GM12878 (cell line): Measurements from ENCODE around the gene GGT6. TPM values are rescaled to one million over a fixed set of nuclear protein-coding genes. Genes with fewer than 3 reads are reported as not detected.
A peak's percentile ranks its signal among the peaks of the same experiment; 100 is the strongest.

Experiments
- ATAC-seq: fragments of 200-7000 bp; cut with Tn5 transposase; 3 replicates; pipeline ENCODE4 v1.9.1; 2020; ENCODE audit warnings: mild to moderate bottlenecking, moderate library complexity
- BruUV-seq: library from RNA; stranded (reverse); fragments of 400-500 nt; replicated peaks from 2 replicates; lab custom pipeline; 2021; lab: Mats Ljungman, UMichigan
- CTCF ChIA-PET: fragments of 300-600 bp; sonication (Branson Sonifier 250); formaldehyde crosslinking; extraction: SDS; loops from one replicate; lab custom pipeline; 2021; ENCODE audit warnings: inconsistent platforms; lab: Yijun Ruan, JAX
- POLR2A ChIA-PET: fragments of 350-600 bp; formaldehyde crosslinking; extraction: SDS; loops from one replicate; lab custom pipeline; 2021; ENCODE audit warnings: inconsistent platforms; lab: Charles Lee
- RAD21 ChIA-PET: fragments of 300-600 bp; sonication (Branson Sonifier 250); formaldehyde crosslinking; loops from one replicate; lab custom pipeline; 2023; ENCODE audit warnings: antibody characterized with exemption; ENCODE audit not compliant: unreplicated experiment; lab: Charles Lee
- SMC1A ChIA-PET: fragments of 300-600 bp; sonication (Branson Sonifier 250); formaldehyde crosslinking; loops from one replicate; lab custom pipeline; 2023; ENCODE audit not compliant: unreplicated experiment, uncharacterized antibody; lab: Charles Lee
- DNase-seq: peaks from one replicate; pipeline ENCODE4 v3.0.0-alpha.2; 2011; ENCODE audit warnings: low read depth, low spot score
- FAIRE-seq: peaks from 3 replicates; lab custom pipeline; 2011; peaks lifted over from hg19 to GRCh38; lab: Jason Lieb, UNC
- H2AFZ ChIP-seq: 2 replicates; pipeline ENCODE4 v1.6.0; 2011; ENCODE audit warnings: low read depth, low read length, control low read depth; ENCODE audit not compliant: control insufficient read depth
- H3K27ac ChIP-seq: 2 replicates; pipeline ENCODE4 v1.5.1; 2011; ENCODE audit warnings: control low read depth; ENCODE audit not compliant: control insufficient read depth, insufficient read depth
- H3K27me3 ChIP-seq, 2 experiments: replicated peaks in 1 of 2; 2 replicates each; pipeline versions ENCODE4 v1.6.0 to v1.6.1; 2011; ENCODE audit warnings: low read length in 1 of 2; ENCODE audit not compliant: control insufficient read depth in 2 of 2, insufficient read depth in 2 of 2
- H3K36me3 ChIP-seq, 2 experiments: 2 replicates each; pipeline ENCODE4 v1.5.1; 2011; ENCODE audit warnings: low read length in 1 of 2; ENCODE audit not compliant: control insufficient read depth in 2 of 2, insufficient read depth in 2 of 2
- H3K4me1 ChIP-seq: 2 replicates; pipeline ENCODE4 v1.6.1; 2011; ENCODE audit warnings: mild to moderate bottlenecking, low read length, moderate library complexity, mixed read lengths; ENCODE audit not compliant: control insufficient read depth, insufficient read depth
- H3K4me2 ChIP-seq: 2 replicates; pipeline ENCODE4 v1.6.0; 2011; ENCODE audit warnings: control low read depth; ENCODE audit not compliant: control insufficient read depth, insufficient read depth
- H3K4me3 ChIP-seq: fragments of 200-600 bp; sonication (generic); 2 replicates; pipeline ENCODE4 v1.5.1; 2016
- H3K79me2 ChIP-seq: 2 replicates; pipeline ENCODE4 v1.6.0; 2011; ENCODE audit warnings: low read length; ENCODE audit not compliant: control insufficient read depth, insufficient read depth
- H3K9ac ChIP-seq: 2 replicates; pipeline ENCODE4 v1.8.0; 2011; ENCODE audit warnings: low read length, control low read depth, mixed read lengths; ENCODE audit not compliant: control insufficient read depth, insufficient read depth
- H3K9me3 ChIP-seq: replicated peaks from 3 replicates; pipeline ENCODE4 v1.5.1; 2011; ENCODE audit warnings: mild to moderate bottlenecking, low read length; ENCODE audit not compliant: control insufficient read depth, insufficient read depth
- H4K20me1 ChIP-seq: 2 replicates; pipeline ENCODE4 v1.6.0; 2011; ENCODE audit not compliant: control insufficient read depth, insufficient read depth
- CBX5 ChIP-seq: sonication (generic); IDR thresholded peaks from 2 replicates; pipeline ENCODE4 v1.6.1; 2016; ENCODE audit warnings: low read depth, moderate library complexity, mild to moderate bottlenecking, inconsistent platforms
- DPF2 ChIP-seq: fragments of 450-650 bp; IDR thresholded peaks from 2 replicates; pipeline ENCODE4 v1.6.1; 2017; ENCODE audit warnings: mild to moderate bottlenecking
- FOS ChIP-seq: IDR thresholded peaks from 3 replicates; pipeline ENCODE4 v1.6.1; 2011; ENCODE audit warnings: borderline replicate concordance; ENCODE audit not compliant: insufficient read length; ENCODE audit errors: extremely low read depth
- HCFC1 ChIP-seq: fragments of 150-350 bp; IDR thresholded peaks from 2 replicates; pipeline ENCODE4 v1.6.1; 2014; ENCODE audit warnings: low read length
- MTA2 ChIP-seq: fragments of 450-650 bp; IDR thresholded peaks from 2 replicates; pipeline ENCODE4 v1.6.1; 2016; ENCODE audit warnings: low read depth, mild to moderate bottlenecking, moderate library complexity
- NFXL1 ChIP-seq: fragments of 450-650 bp; IDR thresholded peaks from 2 replicates; pipeline ENCODE4 v1.6.1; 2017; ENCODE audit warnings: antibody characterized with exemption, mild to moderate bottlenecking, borderline replicate concordance
- NR2C1 ChIP-seq: fragments of 450-650 bp; IDR thresholded peaks from 2 replicates; pipeline ENCODE4 v1.6.1; 2017; ENCODE audit warnings: antibody characterized with exemption, mild to moderate bottlenecking, moderate library complexity
- RAD51 ChIP-seq: fragments of 450-650 bp; IDR thresholded peaks from 2 replicates; pipeline ENCODE4 v1.6.1; 2016; ENCODE audit warnings: moderate library complexity, mild to moderate bottlenecking, inconsistent platforms
- RB1 ChIP-seq: fragments of 450-650 bp; formaldehyde crosslinking; IDR thresholded peaks from 2 replicates; pipeline ENCODE4 v1.6.1; 2017; ENCODE audit warnings: mild to moderate bottlenecking, borderline replicate concordance
- STAT3 ChIP-seq: IDR thresholded peaks from 2 replicates; pipeline ENCODE4 v1.6.1; 2011; ENCODE audit warnings: low read depth, low read length, improper control_type of control experiment
- WGBS: methylation state at CpG from one replicate; pipeline ENCODE4 v1.1.6; 2016; ENCODE audit warnings: low lambda C conversion rate; ENCODE audit not compliant: insufficient replicate concordance, insufficient coverage; ENCODE audit errors: missing lambda C conversion rate; 5-methylcytosine and 5-hydroxymethylcytosine counted together
- in situ Hi-C: fragments of 300-500 bp; cut with MboI; formaldehyde crosslinking; loops from 9 replicates; pipeline ENCODE4 v1.14.3; 2018; ENCODE audit warnings: mixed read lengths
- intact Hi-C: fragments of 100-400 bp; cut with micrococcal nuclease; formaldehyde crosslinking; loops from one replicate; pipeline ENCODE4 v1.14.2; 2022; ENCODE audit not compliant: unreplicated experiment
- polyA plus RNA-seq, 11 experiments: library from polyadenylated mRNA; depleted of rRNA in 4 of 11; unstranded in 6 of 11; stranded (reverse) in 5 of 11; fragments of >200 nt; fragmentation: Nextera tagmentation in 4 of 11; fragmentation: Illumina TruSeq in 1 of 11; extraction: Ambion mirVana in 4 of 11; extraction: Trizol in 1 of 11; gene quantifications; 1 replicate in 1 of 11; 2 replicates in 10 of 11; pipeline versions ENCODE4 v1.2.1 to v1.2.3, GENCODE V29; 2011 to 2016; ENCODE audit warnings: inconsistent platforms in 2 of 11, missing spikeins in 2 of 11, low read depth in 1 of 11
- total RNA-seq, 4 experiments: library from RNA; depleted of rRNA in 3 of 4; stranded (reverse); fragments of >200 nt in 3 of 4; fragmentation: Illumina TruSeq in 1 of 4; extraction: Trizol in 1 of 4; gene quantifications; 2 replicates each; pipeline versions ENCODE4 v1.2.1 to v1.2.3, GENCODE V29; 2013 to 2021
- TF ChIP-seq, protein P1 (sequence below): fragments of 450-650 bp; IDR thresholded peaks from 2 replicates; pipeline ENCODE4 v1.6.1; 2017; ENCODE audit warnings: mild to moderate bottlenecking, low read depth, inconsistent platforms; ENCODE audit not compliant: poor library complexity, severe bottlenecking
- TF ChIP-seq, protein P2 (sequence below): fragments of 450-650 bp; IDR thresholded peaks from 2 replicates; pipeline ENCODE4 v1.6.1; 2017; ENCODE audit warnings: mild to moderate bottlenecking, moderate library complexity
- TF ChIP-seq, protein P3 (sequence below): IDR thresholded peaks from 2 replicates; pipeline ENCODE4 v1.6.1; 2012; ENCODE audit warnings: low read depth, low read length, improper control_type of control experiment

GGT6 gene
- total and polyA plus RNA-seq, 10 of the 15 experiments (the other 5 are each of a cell fraction or from before 2014, with no cell fraction given): 0.01 to 0.26 (median 0.13) TPM; not detected in 5

DNA sequence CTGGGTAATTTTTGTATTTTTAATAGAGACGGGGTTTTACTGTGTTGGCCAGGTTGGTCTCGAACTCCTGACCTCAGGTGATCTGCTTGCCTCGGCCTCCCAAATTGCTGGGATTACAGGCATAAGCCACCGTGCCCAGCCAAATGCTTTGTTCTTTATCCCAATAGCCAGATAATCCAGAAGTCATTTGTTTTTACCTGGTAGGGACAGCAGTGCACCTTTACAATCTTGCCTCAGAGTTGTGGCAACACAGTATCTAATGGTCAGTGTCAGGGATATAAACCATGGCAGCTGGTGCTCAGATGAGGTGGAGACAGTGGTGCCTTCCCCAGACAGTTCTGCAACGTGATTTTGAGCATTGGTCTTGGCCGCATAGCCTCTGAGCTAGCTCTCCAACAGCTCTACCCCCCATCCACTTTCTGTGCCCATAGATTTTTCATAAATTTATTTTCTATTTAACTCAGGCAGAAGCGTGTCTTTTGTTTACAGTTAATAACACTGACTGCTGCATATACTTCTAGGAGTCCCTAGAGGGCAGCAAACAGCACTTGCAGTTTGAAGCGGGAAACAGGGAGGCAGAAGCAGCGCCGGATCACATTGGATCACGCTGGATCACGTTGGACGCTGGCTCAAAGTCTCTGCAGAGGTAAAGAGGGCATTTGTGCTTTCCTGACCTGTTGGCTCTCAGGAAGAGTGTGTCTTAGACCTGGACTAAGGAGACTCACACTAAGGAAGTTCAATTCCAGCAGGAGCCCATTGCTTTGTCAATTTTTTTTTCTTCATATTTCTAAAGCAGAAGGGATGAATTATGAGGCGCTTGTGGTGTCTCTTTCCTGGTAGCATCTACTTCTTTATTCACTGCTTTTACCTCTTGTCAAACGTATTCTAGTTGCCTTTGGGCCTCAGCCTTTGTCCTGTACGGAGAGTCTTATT is 5.1 kb upstream of the GGT6 start:
- RAD21 ChIA-PET: interaction anchor here (1.0 to 1.2 kb wide), 5 partner anchors 10 to 136 kb away, joined by 3 to 4 read pairs (median 3); partner anchors contain the start of gene MYBBP1A
- peak overlapping the region; percentile 46; the same call in 1 of the 2 replicates for H3K4me2 ChIP-seq
- POLR2A ChIA-PET: interaction anchor here (0.6 to 1.1 kb wide), 2 partner anchors 9 to 1824 kb away, joined by 3 to 4 read pairs; no protein-coding TSS in a partner anchor
- TF ChIP-seq MTA2 (no peak), STAT3 (no peak), RB1 (peak; percentile 94; the same call in 1 of the 2 replicates), FOS (no peak), DPF2 (no peak), NFXL1 (no peak), CBX5 (no peak), NR2C1 (no peak), RAD51 (no peak), HCFC1 (no peak)
- TF ChIP-seq, protein P1, sequence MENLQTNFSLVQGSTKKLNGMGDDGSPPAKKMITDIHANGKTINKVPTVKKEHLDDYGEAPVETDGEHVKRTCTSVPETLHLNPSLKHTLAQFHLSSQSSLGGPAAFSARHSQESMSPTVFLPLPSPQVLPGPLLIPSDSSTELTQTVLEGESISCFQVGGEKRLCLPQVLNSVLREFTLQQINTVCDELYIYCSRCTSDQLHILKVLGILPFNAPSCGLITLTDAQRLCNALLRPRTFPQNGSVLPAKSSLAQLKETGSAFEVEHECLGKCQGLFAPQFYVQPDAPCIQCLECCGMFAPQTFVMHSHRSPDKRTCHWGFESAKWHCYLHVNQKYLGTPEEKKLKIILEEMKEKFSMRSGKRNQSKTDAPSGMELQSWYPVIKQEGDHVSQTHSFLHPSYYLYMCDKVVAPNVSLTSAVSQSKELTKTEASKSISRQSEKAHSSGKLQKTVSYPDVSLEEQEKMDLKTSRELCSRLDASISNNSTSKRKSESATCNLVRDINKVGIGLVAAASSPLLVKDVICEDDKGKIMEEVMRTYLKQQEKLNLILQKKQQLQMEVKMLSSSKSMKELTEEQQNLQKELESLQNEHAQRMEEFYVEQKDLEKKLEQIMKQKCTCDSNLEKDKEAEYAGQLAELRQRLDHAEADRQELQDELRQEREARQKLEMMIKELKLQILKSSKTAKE: no peak
- TF ChIP-seq, protein P2, sequence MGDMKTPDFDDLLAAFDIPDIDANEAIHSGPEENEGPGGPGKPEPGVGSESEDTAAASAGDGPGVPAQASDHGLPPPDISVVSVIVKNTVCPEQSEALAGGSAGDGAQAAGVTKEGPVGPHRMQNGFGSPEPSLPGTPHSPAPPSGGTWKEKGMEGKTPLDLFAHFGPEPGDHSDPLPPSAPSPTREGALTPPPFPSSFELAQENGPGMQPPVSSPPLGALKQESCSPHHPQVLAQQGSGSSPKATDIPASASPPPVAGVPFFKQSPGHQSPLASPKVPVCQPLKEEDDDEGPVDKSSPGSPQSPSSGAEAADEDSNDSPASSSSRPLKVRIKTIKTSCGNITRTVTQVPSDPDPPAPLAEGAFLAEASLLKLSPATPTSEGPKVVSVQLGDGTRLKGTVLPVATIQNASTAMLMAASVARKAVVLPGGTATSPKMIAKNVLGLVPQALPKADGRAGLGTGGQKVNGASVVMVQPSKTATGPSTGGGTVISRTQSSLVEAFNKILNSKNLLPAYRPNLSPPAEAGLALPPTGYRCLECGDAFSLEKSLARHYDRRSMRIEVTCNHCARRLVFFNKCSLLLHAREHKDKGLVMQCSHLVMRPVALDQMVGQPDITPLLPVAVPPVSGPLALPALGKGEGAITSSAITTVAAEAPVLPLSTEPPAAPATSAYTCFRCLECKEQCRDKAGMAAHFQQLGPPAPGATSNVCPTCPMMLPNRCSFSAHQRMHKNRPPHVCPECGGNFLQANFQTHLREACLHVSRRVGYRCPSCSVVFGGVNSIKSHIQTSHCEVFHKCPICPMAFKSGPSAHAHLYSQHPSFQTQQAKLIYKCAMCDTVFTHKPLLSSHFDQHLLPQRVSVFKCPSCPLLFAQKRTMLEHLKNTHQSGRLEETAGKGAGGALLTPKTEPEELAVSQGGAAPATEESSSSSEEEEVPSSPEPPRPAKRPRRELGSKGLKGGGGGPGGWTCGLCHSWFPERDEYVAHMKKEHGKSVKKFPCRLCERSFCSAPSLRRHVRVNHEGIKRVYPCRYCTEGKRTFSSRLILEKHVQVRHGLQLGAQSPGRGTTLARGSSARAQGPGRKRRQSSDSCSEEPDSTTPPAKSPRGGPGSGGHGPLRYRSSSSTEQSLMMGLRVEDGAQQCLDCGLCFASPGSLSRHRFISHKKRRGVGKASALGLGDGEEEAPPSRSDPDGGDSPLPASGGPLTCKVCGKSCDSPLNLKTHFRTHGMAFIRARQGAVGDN: no peak
- TF ChIP-seq, protein P3, sequence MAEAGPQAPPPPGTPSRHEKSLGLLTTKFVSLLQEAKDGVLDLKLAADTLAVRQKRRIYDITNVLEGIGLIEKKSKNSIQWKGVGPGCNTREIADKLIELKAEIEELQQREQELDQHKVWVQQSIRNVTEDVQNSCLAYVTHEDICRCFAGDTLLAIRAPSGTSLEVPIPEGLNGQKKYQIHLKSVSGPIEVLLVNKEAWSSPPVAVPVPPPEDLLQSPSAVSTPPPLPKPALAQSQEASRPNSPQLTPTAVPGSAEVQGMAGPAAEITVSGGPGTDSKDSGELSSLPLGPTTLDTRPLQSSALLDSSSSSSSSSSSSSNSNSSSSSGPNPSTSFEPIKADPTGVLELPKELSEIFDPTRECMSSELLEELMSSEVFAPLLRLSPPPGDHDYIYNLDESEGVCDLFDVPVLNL: 0 out of 2 replicates have a peak, but pooled peaks have one; percentile 40

More for the DNA sequence above, 5.1 kb upstream of the GGT6 start:
- ChIA-PET SMC1A (interaction anchor here (0.6 to 1.5 kb wide), 2 partner anchors 52 to 137 kb away, joined by 3 to 4 read pairs; no protein-coding TSS in a partner anchor), CTCF (interaction anchor here (0.6 to 6.3 kb wide), 22 partner anchors 8 to 652 kb away, joined by 3 to 135 read pairs (median 4); partner anchors contain the start of gene MYBBP1A)
- 25% methylated on average over 16 of the region's 16 CpGs for WGBS
- no peaks in the 10 kb centered on the region for H4K20me1 ChIP-seq
- H3K4me3 ChIP-seq: no peak overlapping the region
- H3K79me2 ChIP-seq: no peaks in the 10 kb centered on the region
- intact Hi-C loops (loop anchor here (1.0 to 10.0 kb wide), 3 partner anchors 61 to 323 kb away; no protein-coding TSS in a partner anchor), in situ Hi-C loops (loop anchor here (5.0 kb wide), 1 partner anchor 57 kb away; no protein-coding TSS in a partner anchor)
- no peak overlapping the region for H3K9ac ChIP-seq
- peak overlapping the region; percentile 86 for H2AFZ ChIP-seq
- H3K27ac ChIP-seq: no peak overlapping the region
- H3K27me3 ChIP-seq: no peaks in the 10 kb centered on the region
- DNase-seq (no peak), FAIRE-seq (peak; percentile 68), ATAC-seq (peak; percentile 78)
- BruUV-seq: no TSS peak
- H3K9me3 ChIP-seq: no peaks in the 10 kb centered on the region; the same call in 1 of the 3 replicates
- H3K36me3 ChIP-seq: no peaks in the 10 kb centered on the region
- peaks cover 32% of the 10 kb centered on the region for H3K4me1 ChIP-seq
